ENCODE measurements around the gene PHPT1. TPM values are rescaled to one million over a fixed set of nuclear protein-coding genes. Genes with fewer than 3 reads are reported as not detected.
A peak's percentile ranks its signal among the peaks of the same experiment; 100 is the strongest.

The PHPT1 gene
- total RNA-seq, 1 experiment from 2014 or later: 161 TPM

DNA sequence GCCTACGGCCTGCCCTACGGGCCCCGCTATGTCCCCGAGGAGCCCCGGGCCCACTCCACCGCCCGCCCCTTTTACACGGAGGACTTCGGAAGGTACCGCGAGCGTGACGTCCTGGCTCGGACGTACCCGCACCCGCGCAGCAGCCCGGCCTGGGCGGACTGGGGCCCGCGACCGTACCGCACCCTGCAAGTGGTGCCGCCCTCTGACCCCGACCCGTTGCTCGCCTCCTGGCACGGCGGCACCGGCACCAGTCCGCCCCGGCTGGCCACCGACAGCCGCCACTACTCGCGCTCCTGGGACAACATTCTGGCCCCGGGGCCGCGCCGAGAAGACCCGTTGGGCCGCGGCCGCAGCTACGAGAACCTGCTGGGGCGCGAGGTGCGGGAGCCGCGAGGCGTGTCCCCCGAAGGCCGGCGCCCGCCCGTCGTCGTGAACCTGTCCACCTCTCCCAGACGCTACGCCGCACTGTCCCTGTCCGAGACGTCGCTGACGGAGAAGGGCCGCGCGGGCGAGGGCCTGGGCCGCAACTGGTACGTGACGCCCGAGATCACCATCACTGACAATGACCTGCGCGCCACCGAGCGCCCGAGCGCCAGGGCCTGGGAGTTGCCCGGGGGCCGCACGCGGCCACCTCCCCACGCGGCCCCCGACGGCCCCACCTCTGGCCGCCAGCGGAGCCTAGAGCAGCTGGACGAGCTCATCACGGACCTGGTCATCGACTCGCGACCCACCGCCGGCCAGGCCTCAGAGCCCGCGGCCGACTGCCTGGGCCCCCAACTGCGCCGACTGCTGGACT, 3.5 kb upstream of the PHPT1 start:
- H3K4me1 Mint-ChIP-seq: peaks cover 13 to 24% of the 10 kb centered on the region in 2 experiments
- no peak overlapping the region for H2BK15ac ChIP-seq (ENCODE audit: low read depth, low read length)
- no peak overlapping the region for H2BK20ac ChIP-seq (ENCODE audit: low read depth, low read length, poor library complexity, severe bottlenecking)
- no peak overlapping the region for H3K27ac ChIP-seq (ENCODE audit: insufficient read length, low read depth, low read length)
- no peak overlapping the region for H4K8ac ChIP-seq (replicated peaks; ENCODE audit: insufficient read length, low read depth, low read length)
- H3K79me1 ChIP-seq (ENCODE audit: insufficient read depth, low read depth, low read length, poor library complexity, severe bottlenecking): no peaks in the 10 kb centered on the region
- TF ChIP-seq, protein P1, sequence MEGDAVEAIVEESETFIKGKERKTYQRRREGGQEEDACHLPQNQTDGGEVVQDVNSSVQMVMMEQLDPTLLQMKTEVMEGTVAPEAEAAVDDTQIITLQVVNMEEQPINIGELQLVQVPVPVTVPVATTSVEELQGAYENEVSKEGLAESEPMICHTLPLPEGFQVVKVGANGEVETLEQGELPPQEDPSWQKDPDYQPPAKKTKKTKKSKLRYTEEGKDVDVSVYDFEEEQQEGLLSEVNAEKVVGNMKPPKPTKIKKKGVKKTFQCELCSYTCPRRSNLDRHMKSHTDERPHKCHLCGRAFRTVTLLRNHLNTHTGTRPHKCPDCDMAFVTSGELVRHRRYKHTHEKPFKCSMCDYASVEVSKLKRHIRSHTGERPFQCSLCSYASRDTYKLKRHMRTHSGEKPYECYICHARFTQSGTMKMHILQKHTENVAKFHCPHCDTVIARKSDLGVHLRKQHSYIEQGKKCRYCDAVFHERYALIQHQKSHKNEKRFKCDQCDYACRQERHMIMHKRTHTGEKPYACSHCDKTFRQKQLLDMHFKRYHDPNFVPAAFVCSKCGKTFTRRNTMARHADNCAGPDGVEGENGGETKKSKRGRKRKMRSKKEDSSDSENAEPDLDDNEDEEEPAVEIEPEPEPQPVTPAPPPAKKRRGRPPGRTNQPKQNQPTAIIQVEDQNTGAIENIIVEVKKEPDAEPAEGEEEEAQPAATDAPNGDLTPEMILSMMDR (conservative IDR thresholded peaks at IDR 0.05): no peak
- WGBS (ENCODE audit: extremely low coverage, insufficient read length, low lambda C conversion rate): no CpG with 5 or more reads among the region's 102 CpGs
- DNase-seq: peak; percentile 48
- H3K27me3 Mint-ChIP-seq (ENCODE audit: low read depth): peaks cover 6% of the 10 kb centered on the region; the same call in 1 of the 2 replicates
- no peak overlapping the region for H3K9ac ChIP-seq (ENCODE audit: extremely low read depth, insufficient read length, low read length)
- H3K9me3 Mint-ChIP-seq: no peaks in the 10 kb centered on the region
- H3K23me2 ChIP-seq (ENCODE audit: insufficient read length, low read depth, low read length, poor library complexity, severe bottlenecking): peaks cover 8% of the 10 kb centered on the region
- no peak overlapping the region for H2BK12ac ChIP-seq (ENCODE audit: insufficient read length, low read depth, low read length)
- H3K14ac ChIP-seq (ENCODE audit: insufficient read depth, low read length): no peak overlapping the region
- H2AFZ ChIP-seq (ENCODE audit: low read length): no peak overlapping the region
- no peak overlapping the region for H3K18ac ChIP-seq (ENCODE audit: insufficient read length, low read depth, low read length)
- no peak overlapping the region for H3K56ac ChIP-seq (ENCODE audit: insufficient read length, low read depth, low read length)
- H3K4me3 Mint-ChIP-seq: peak overlapping the region in 1 of 2 experiments; percentile 36; a peak in 2 of 5 replicates
- no peaks in the 10 kb centered on the region for H3K79me2 ChIP-seq (ENCODE audit: insufficient read depth, low read length)
- H3K4ac ChIP-seq (ENCODE audit: low read depth, low read length): no peak overlapping the region
- no peak overlapping the region for H3K4me2 ChIP-seq (ENCODE audit: insufficient read depth, insufficient read length, low read length)
- no peak overlapping the region for H2BK5ac ChIP-seq (ENCODE audit: insufficient read length, low read length)
- H3K36me3 Mint-ChIP-seq (ENCODE audit: insufficient read depth in 1 of 3, low read depth in 3 of 3): peaks cover 0 to 6% (median 2%) of the 10 kb centered on the region in 3 experiments; a peak in 4 of 7 replicates
- no peak overlapping the region for H4K5ac ChIP-seq (ENCODE audit: insufficient read length, low read depth, low read length)
- no peaks in the 10 kb centered on the region for H4K20me1 ChIP-seq (ENCODE audit: control insufficient read depth, insufficient read depth, insufficient read length)
- H2AK5ac ChIP-seq (ENCODE audit: insufficient read length, low read length): no peak overlapping the region
- no peaks in the 10 kb centered on the region; the same call in 1 of the 2 replicates for H3K4me1 ChIP-seq (ENCODE audit: insufficient read depth, low read length)
- no peak overlapping the region for H2BK120ac ChIP-seq (ENCODE audit: low read depth, low read length, poor library complexity, severe bottlenecking)
- no peaks in the 10 kb centered on the region for H3K27me3 ChIP-seq (ENCODE audit: insufficient read depth, low read length)
- H3K9me3 ChIP-seq (ENCODE audit: control insufficient read depth, low read depth, low read length): no peaks in the 10 kb centered on the region
- H3K27ac Mint-ChIP-seq: no peak overlapping the region
- no peak overlapping the region for H4K91ac ChIP-seq (ENCODE audit: insufficient read length, low read depth, low read length)
- H3K23ac ChIP-seq (ENCODE audit: insufficient read length, low read depth, low read length): no peak overlapping the region
- no peak overlapping the region for H3T11ph ChIP-seq (ENCODE audit: low read length)
